ENCODE measurements around the gene ANO8. TPM values are rescaled to one million over a fixed set of nuclear protein-coding genes. Genes with fewer than 3 reads are reported as not detected.
"Not testable (repeated sequence)": the region's sequence is repeated elsewhere in the genome, so short reads cannot be mapped to it uniquely, and the experiment has no call there.

The ANO8 gene
- total RNA-seq, 1 donor = 5.5 TPM

DNA sequence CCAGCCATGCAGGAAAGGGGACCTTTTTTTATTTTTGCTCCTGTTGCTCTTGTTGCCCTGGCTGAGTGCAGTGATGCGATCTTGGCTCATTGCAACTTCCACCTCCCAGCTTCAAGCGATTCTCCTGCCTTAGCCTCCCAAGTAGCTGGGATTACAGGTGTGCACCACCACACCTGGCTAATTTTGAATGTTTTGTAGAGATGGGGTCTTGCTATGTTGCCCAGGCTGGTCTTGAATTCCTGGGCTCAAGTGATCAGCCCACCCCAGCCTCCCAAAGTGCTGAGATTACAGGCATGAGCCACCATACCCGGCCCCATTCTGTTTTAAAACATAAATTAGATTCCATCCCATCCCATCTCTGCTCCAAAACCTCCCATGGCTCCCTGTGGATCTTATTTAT is 59.8 kb downstream of the ANO8 start:
- not testable (repeated sequence) for H3K4me1 ChIP-seq (ENCODE audit: insufficient read depth, low read length); H3K4me3 ChIP-seq (ENCODE audit: low read length); H3K9me3 ChIP-seq (ENCODE audit: low read depth, low read length); H3K27me3 ChIP-seq (ENCODE audit: insufficient read depth, low read length)

Other genes with a start within 250 kb of the ANO8 start
- 8.6 TPM for gene USE1, start 119.5 kb downstream of the ANO8 start, total RNA-seq
- gene OCEL1, start 108.6 kb downstream of the ANO8 start, total RNA-seq = 2.1 TPM
- gene NR2F6, start 88.9 kb downstream of the ANO8 start, total RNA-seq = 2.1 TPM
- gene USHBP1, start 70.1 kb downstream of the ANO8 start, total RNA-seq = under 0.01 TPM
- 27.3 TPM for gene BABAM1, start 67.4 kb downstream of the ANO8 start, total RNA-seq
- gene ANKLE1, start 53.0 kb downstream of the ANO8 start, total RNA-seq = 0.94 TPM
- 4.9 TPM for gene ABHD8, start 31.4 kb downstream of the ANO8 start, total RNA-seq
- 22.8 TPM for gene MRPL34, start 29.0 kb downstream of the ANO8 start, total RNA-seq
- gene DDA1, start 25.3 kb downstream of the ANO8 start, total RNA-seq = 13.7 TPM
- gene GTPBP3, start 2.7 kb upstream of the ANO8 start, total RNA-seq = 11.3 TPM
- 0.63 TPM for gene PLVAP, start 42.5 kb upstream of the ANO8 start, total RNA-seq
- gene CCDC194, start 59.3 kb upstream of the ANO8 start, total RNA-seq = 0.42 TPM
- gene BST2, start 70.8 kb upstream of the ANO8 start, total RNA-seq = 25.1 TPM
- gene MVB12A, start 85.2 kb upstream of the ANO8 start, total RNA-seq = 13.1 TPM
- not detected for gene TMEM221, start 113.8 kb upstream of the ANO8 start, total RNA-seq
- gene NXNL1, start 126.1 kb upstream of the ANO8 start, total RNA-seq = not detected
- gene SLC27A1, start 135.7 kb upstream of the ANO8 start, total RNA-seq = 5.8 TPM
- 43.0 TPM for gene PGLS, start 176.8 kb upstream of the ANO8 start, total RNA-seq
- 25.3 TPM for gene COLGALT1, start 220.8 kb upstream of the ANO8 start, total RNA-seq

Measured in mononuclear cell (primary cell).